Measurements from ENCODE around the gene ADNP2.

ADNP2 gene

DNA sequence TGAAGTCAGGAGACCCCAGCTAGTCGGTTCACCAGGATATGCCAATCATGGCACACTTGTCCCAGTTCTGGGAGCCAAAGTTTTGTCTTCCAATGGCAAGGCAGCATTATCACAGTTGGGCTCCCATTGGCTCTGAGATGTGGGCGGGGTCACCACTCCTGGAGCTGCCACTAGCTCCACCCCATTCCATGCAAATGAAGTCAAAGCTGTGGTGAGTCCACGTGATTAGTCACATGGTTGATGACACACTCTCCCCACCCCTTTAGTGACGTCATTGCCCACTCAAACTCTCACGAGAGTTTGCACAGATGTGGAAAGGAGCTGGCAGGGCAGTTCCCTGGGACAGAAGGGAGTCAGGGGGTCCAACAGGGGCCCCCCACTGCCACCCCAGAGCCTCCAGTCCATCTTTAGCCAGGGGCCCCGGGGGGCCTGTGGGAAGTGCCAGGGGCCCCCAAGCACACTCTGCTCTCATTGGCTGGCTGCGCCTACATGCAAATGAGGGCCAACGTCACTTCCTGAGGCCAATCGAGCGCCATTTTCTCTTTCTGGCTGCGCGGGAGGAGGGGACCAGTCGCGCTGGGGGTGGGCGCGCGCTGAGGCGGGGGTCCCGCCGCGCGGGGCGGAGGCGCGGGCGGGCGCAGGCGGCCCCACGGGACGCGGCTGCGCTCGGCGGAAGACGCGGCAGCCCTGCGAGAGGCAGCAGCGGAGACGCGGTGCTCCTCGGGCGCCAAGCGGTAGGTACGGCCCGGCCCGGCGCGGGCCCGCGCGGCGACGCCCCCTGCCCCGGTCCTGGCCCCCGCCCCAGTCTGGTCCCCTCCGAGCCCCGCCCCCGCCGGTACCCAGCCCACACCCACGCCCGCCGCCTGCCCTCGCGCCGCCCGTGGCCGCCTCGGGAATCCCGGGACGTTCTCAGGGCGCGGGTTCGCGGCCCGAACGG, at the start of gene ADNP2:
ADNP2 (plus strand) TSS at position 524 of the 937 bp plus-strand sequence. CDS start 8,281 bp downstream, outside the sequence.
- peak; percentile 73 for DNase-seq (ENCODE audit: low spot score)

DNA sequence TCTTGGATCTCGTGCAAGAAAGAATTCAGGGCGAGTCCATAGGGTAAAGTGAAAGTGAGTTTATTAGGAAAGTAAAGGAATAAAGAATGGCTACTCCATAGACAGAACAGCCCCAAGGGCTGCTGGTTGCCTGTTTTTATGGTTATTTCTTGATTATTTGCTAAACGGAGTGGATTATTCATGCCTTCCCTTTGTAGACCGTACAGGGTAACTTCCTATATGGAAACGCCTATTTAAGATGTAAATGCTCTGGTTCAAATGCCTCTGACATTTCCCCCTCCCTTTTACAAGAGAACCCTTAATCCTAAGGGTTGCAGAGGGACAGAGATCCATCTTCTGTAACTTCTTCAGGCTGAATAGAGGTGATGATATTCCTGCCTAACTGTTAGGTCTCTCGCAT, 49.1 kb upstream of the ADNP2 start:
- DNase-seq (ENCODE audit: low spot score), result no peak

DNA sequence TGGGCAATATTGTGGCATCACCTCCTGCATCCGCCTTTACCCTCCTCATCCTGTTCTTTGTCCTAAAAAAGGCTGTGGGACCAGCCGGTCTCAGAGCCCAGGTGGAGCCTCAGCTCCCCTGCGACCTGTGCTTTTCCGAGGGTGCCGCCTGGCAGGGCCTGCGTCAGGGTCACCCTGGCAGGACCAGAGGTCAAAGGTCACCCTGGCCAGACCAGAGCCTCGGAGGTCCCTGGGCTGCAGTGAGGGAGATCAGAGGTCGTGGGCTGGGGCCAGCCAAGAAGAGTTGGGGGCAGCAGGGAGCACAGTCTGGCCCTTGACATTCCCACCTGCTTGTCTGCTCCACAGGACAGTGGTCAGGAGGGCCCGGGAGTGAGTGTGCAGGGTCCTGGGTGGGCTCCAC, 43.4 kb upstream of the ADNP2 start:
- DNase-seq (ENCODE audit: low spot score), result no peak

- no peak for DNase-seq (ENCODE audit: low spot score)
Measured at GRCh38 chr18:80067321-80067720, 41.7 kb upstream of the ADNP2 start.

DNA sequence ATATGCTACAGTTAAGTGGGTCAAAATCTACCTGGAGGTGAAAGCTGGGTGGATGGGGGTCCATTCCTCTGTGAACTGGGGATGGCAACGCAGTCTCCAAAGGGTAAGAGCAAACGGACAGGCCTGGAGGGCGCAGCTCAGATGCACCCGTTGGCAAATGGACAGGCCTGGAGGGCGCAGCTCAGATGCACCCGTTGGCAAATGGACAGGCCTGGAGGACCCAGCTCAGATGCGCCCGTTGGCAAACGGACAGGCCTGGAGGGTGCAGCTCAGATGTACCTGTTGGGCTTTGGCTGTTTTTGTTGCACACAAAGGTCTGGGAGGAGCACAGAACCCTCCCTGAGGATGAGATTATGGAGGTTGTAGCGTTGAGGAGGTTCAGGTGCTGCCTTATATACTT, 41.2 kb upstream of the ADNP2 start:
- DNase-seq (ENCODE audit: low spot score), result no peak

DNA sequence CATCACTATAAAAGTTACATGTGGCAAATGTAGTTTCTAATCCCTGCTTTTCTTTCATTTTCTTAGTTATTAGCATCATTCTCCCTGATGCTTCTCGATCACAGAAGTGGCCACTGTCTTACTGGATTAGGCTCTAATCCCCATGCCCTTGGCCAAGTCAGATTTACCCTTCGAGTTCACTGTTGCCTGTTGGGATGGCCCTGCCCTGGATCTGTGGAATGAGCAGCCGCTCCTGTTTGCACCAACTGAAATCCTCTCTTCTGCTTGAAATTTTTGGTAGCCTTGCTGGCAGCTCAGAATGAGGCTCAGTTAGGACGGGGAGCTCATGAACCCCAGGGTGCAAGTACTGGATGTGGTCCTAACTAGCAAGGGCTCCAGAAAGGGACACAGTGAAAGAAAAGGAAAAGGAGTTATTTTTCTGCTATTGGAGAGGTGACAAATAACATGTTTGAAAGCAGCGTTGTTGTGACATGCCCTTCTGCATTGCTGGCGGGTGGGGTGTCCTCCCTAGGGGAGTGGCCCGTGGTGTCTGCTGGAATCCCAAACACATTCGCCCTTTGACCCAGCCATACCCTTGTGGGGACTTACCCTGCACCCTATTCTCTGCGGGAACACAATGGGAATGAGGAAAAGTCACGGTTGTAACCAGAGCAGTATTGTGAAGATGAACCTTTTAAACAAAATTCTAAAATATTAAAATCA, 40.3 kb upstream of the ADNP2 start:
- no peak for DNase-seq (ENCODE audit: low spot score)

- DNase-seq (ENCODE audit: low spot score), result no peak
Measured at GRCh38 chr18:80070825-80071224, 38.2 kb upstream of the ADNP2 start.

- DNase-seq (ENCODE audit: low spot score), result no peak
Measured at GRCh38 chr18:80074183-80074582, 34.9 kb upstream of the ADNP2 start.

DNA sequence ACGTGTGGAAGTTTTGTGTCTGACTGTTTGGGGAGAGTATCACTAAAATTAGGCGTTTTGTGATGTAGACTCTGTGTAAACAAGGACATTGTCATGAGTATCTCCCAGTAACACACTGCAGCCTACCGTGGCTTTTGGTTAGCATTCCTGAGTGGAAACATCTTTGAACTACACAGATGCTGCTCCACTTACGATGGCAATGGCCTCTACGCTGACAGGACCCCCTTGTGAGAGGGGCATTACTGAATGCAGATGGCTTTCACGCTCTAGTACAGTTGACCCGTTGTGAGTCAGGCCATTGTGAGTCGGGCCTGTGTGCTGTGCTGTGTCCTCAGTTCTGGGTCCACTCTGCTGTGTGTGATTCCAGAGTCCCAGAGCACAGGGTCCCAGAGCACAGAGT, 34.4 kb upstream of the ADNP2 start:
- DNase-seq (ENCODE audit: low spot score), result no peak

DNA sequence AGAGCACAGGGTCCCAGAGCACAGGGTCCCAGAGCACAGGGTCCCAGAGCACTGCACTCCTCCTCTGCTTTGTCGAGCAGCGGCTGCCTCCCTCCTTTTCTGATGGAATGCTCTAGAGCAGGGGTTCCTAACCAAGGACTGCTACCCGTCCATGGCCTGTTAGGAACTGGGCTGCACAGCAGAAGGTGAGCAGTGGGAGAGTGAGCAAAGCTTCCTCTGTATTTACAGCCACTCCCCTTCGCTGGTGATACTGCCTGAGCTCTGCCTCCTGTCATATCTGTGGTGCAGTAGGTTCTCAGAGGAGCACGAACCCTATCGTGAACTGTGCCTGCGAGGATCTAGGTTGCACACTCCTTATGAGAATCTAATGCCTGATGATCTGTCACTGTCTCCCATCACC, 33.1 kb upstream of the ADNP2 start:
- no peak for DNase-seq (ENCODE audit: low spot score)

GRCh38 chr18:80076379-80076778, 32.7 kb upstream of the ADNP2 start:
- no peak for DNase-seq (ENCODE audit: low spot score)

GRCh38 chr18:80077873-80078272, 31.2 kb upstream of the ADNP2 start:
- DNase-seq (ENCODE audit: low spot score), result no peak

GRCh38 chr18:80086281-80086680, 22.8 kb upstream of the ADNP2 start:
- DNase-seq (ENCODE audit: low spot score), result no peak

GRCh38 chr18:80088036-80088435, 21.0 kb upstream of the ADNP2 start:
- DNase-seq (ENCODE audit: low spot score), result no peak

- no peak for DNase-seq (ENCODE audit: low spot score)
Measured at GRCh38 chr18:80088823-80089222, 20.2 kb upstream of the ADNP2 start.

GRCh38 chr18:80095414-80095813, 13.6 kb upstream of the ADNP2 start:
- DNase-seq (ENCODE audit: low spot score), result no peak

DNA sequence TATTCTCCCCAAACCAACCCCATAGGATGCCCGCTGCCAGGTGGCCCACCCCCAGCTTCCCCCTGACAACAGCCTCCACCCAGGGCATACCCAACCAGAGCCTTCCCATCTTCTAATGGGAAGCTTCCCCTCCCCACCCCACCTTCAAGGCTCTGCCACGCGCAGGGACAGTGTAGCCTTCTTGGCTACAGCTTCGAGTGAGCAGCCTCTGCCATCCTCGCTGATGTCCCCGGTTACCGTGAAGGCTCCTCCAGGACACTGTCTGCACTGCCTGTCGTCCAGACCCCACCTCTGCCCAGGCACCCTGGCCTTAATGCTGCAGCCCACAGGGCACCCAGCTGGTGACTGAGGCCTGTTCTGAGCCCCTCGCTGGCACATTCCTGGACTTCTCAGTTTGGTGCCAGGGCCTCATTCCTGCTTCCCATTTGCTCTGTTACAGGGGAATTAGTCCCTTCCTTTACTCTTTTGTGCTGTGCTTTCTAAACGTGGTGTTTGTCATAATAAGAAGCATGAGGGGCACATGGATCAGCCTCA, 13.0 kb upstream of the ADNP2 start:
- no peak for DNase-seq (ENCODE audit: low spot score)

- DNase-seq (ENCODE audit: low spot score), result no peak
Measured at GRCh38 chr18:80097201-80097600, 11.9 kb upstream of the ADNP2 start.

DNA sequence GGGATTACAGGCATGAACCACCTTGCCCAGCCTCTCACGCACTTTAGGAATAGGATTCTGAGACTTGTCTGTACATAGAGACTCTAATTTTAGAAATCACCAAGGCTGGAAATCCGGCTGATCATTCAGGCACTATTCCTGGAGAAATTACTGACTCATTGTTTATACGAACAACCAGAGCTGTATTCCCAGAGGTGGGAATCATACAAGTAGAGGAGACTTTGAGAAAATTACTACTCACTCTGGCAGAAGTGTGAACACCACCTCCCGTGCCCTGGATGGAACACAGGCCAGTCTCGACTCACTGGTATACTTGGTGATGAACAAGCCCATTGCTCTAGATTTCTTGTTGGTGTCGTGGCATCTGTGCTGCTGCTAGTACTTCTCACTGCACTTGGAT, 5.8 kb upstream of the ADNP2 start:
- DNase-seq (ENCODE audit: low spot score), result no peak

DNA sequence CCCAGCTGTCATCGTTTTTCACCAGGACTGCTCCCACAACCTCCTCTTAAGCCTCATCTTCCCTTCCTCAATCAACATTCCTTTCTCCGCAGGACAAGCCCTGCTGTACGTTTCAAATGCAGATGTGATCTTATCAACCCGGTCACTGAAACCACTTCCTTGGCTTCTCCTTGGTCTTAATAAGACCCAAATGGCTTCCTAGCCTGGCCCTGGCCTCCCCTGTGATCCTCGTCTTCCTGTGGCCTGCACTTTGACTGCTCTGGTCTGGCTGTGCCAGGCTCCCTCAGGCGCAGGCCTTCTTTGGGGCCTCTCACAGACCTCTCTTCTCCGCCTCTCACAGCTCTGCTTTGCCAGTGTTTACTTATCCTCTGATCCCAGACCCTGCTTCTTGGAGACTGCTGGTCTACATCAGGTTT, 4.7 kb upstream of the ADNP2 start:
- no peak for DNase-seq (ENCODE audit: low spot score)

GRCh38 chr18:80105369-80106167, 3.5 kb upstream of the ADNP2 start:
- no peak for DNase-seq (ENCODE audit: low spot score)

DNA sequence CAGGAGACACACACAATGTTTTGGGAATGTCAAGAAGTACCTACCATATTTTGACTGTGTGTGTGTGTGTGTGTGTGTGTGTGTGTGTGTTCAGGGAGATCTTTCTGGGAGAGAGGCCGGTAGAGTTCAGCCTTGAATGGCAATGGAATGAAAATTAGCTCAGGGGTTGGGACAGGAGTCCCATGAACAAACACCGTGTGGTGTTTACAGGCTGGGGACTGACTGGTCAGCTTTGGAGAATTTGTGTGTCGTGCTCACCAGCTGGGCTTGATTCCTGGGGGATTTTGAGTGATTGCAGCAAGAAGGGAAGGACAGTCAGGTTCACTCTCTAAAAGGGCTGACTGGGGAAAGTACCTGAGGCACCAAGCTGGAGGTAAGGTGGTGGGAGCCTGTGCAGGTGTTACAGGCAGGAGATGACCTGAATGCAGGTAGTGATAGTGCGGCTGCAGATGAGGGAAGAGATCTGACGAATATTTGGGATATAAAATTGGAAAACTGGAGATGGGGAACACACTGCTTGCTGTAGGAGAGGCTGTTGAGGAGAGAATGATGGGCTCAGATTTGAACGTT, 2.5 kb upstream of the ADNP2 start:
- no peak for DNase-seq (ENCODE audit: low spot score)
